MM.1S (cell line): Measurements from ENCODE around the gene PHF21A.
A peak's percentile ranks its signal among the peaks of the same experiment; 100 is the strongest.

Source experiments
- DNase-seq: peaks from one replicate; pipeline ENCODE4 v3.0.0-alpha.2; 2015
- H2AFZ ChIP-seq: fragments of 300-600 bp; sonication (generic); 2 replicates; pipeline ENCODE4 v1.6.0; 2016; ENCODE audit warnings: antibody characterized with exemption, low read length
- H3F3A ChIP-seq: fragments of 300-600 bp; sonication (generic); 2 replicates; pipeline ENCODE4 v1.6.1; 2016; ENCODE audit warnings: mild to moderate bottlenecking, antibody characterized with exemption, low read length, moderate library complexity, mixed read lengths; ENCODE audit not compliant: insufficient read depth
- H3K27ac ChIP-seq: fragments of 300-600 bp; sonication (generic); 2 replicates; pipeline ENCODE4 v1.5.1; 2016; ENCODE audit warnings: mild to moderate bottlenecking, low read length
- H3K27me3 ChIP-seq: fragments of 300-600 bp; sonication (generic); replicated peaks from 2 replicates; pipeline ENCODE4 v1.6.0; 2016; ENCODE audit warnings: low read length; ENCODE audit not compliant: insufficient read depth
- H3K36me3 ChIP-seq: fragments of 300-600 bp; sonication (generic); replicated peaks from 2 replicates; pipeline ENCODE4 v1.6.1; 2016; ENCODE audit warnings: mild to moderate bottlenecking, low read length, mixed read lengths; ENCODE audit not compliant: insufficient read depth
- H3K4me1 ChIP-seq: fragments of 300-600 bp; sonication (generic); 2 replicates; pipeline ENCODE4 v1.6.1; 2016; ENCODE audit warnings: low read length, mixed read lengths
- H3K4me2 ChIP-seq: fragments of 300-600 bp; sonication (generic); 2 replicates; pipeline ENCODE4 v1.6.0; 2016; ENCODE audit warnings: low read depth, low read length
- H3K4me3 ChIP-seq: fragments of 300-600 bp; sonication (generic); 2 replicates; pipeline ENCODE4 v1.5.1; 2016; ENCODE audit warnings: low read length, mixed read lengths
- H3K79me2 ChIP-seq: fragments of 300-600 bp; sonication (generic); 2 replicates; pipeline ENCODE4 v1.6.1; 2016; ENCODE audit warnings: mixed run types, low read length, mixed read lengths
- H3K9ac ChIP-seq: fragments of 300-600 bp; sonication (generic); 2 replicates; pipeline ENCODE4 v1.6.1; 2016; ENCODE audit warnings: low read length, mixed read lengths
- H3K9me2 ChIP-seq: fragments of 300-600 bp; sonication (generic); replicated peaks from 2 replicates; pipeline ENCODE4 v1.6.1; 2016; ENCODE audit warnings: mild to moderate bottlenecking, low read length, mixed read lengths; ENCODE audit not compliant: insufficient read depth
- H3K9me3 ChIP-seq: fragments of 300-600 bp; sonication (generic); replicated peaks from 2 replicates; pipeline ENCODE4 v1.6.1; 2016; ENCODE audit warnings: mild to moderate bottlenecking, low read length, mixed read lengths; ENCODE audit not compliant: insufficient read depth
- H4K20me1 ChIP-seq: fragments of 300-600 bp; sonication (generic); 2 replicates; pipeline ENCODE4 v1.6.1; 2016; ENCODE audit warnings: mild to moderate bottlenecking, low read length, moderate library complexity, mixed read lengths; ENCODE audit not compliant: insufficient read depth
- CTCF ChIP-seq: fragments of 300-600 bp; sonication (generic); IDR thresholded peaks from 2 replicates; pipeline ENCODE4 v1.5.1; 2016; ENCODE audit warnings: antibody characterized with exemption, low read length, mixed read lengths
- EZH2 ChIP-seq: fragments of 300-600 bp; sonication (generic); optimal IDR thresholded peaks from 2 replicates; pipeline ENCODE3; 2017; ENCODE audit warnings: low read depth, mild to moderate bottlenecking, antibody characterized with exemption, low read length, mixed read lengths
- EZH2phosphoT487 ChIP-seq: fragments of 300-600 bp; sonication (generic); IDR thresholded peaks from 2 replicates; pipeline ENCODE4 v1.6.1; 2018; ENCODE audit warnings: antibody characterized with exemption, low read length

PHF21A gene

GRCh38 chr11:46120346-46121300 is 631 bp downstream of the PHF21A start:
- Histone ChIP-seq H4K20me1 (no peaks in the 10 kb centered on the region), H3K79me2 (peaks cover 32% of the 10 kb centered on the region), H3K27me3 (no peaks in the 10 kb centered on the region), H2AFZ (peak overlapping the region; percentile 83), H3K4me1 (peaks cover 15% of the 10 kb centered on the region; the same call in 1 of the 2 replicates), H3K9me3 (no peaks in the 10 kb centered on the region), H3K4me2 (peak overlapping the region; percentile 82), H3K9me2 (no peaks in the 10 kb centered on the region), H3K4me3 (peak overlapping the region; percentile 73), H3K9ac (peak overlapping the region; percentile 52; the same call in 1 of the 2 replicates), H3K36me3 (no peaks in the 10 kb centered on the region), H3K27ac (peak overlapping the region; percentile 69; the same call in 1 of the 2 replicates), H3F3A (peaks cover 50% of the 10 kb centered on the region)
- no peak for TF ChIP-seq EZH2
- TF ChIP-seq EZH2phosphoT487, result no peak
- no peak for TF ChIP-seq CTCF
- peak; percentile 17 for DNase-seq

GRCh38 chr11:46119352-46120216 is 1.7 kb downstream of the PHF21A start:
- H3K9me2 ChIP-seq, result no peaks in the 10 kb centered on the region
- no peaks in the 10 kb centered on the region for H4K20me1 ChIP-seq
- TF ChIP-seq EZH2phosphoT487, result no peak
- TF ChIP-seq EZH2, result no peak
- TF ChIP-seq CTCF, result no peak
- peaks cover 24% of the 10 kb centered on the region for H3K4me1 ChIP-seq
- H3K36me3 ChIP-seq, result no peaks in the 10 kb centered on the region
- H3K4me3 ChIP-seq, result peak overlapping the region; percentile 65
- H3K79me2 ChIP-seq, result peaks cover 42% of the 10 kb centered on the region
- DNase-seq, result peak; percentile 79
- peak overlapping the region; percentile 72; the same call in 1 of the 2 replicates for H3K27ac ChIP-seq
- H3K9me3 ChIP-seq, result no peaks in the 10 kb centered on the region
- peak overlapping the region; percentile 39 for H2AFZ ChIP-seq
- H3K27me3 ChIP-seq, result no peaks in the 10 kb centered on the region
- H3K9ac ChIP-seq, result peak overlapping the region; percentile 46; the same call in 1 of the 2 replicates
- H3K4me2 ChIP-seq, result peak overlapping the region; percentile 60
- H3F3A ChIP-seq, result peaks cover 51% of the 10 kb centered on the region

GRCh38 chr11:46118702-46119351 is 2.4 kb downstream of the PHF21A start:
- H3K4me2 ChIP-seq, result peak overlapping the region; percentile 60
- peak overlapping the region; percentile 46; the same call in 1 of the 2 replicates for H3K9ac ChIP-seq
- peak overlapping the region; percentile 72; the same call in 1 of the 2 replicates for H3K27ac ChIP-seq
- H3K36me3 ChIP-seq, result no peaks in the 10 kb centered on the region
- DNase-seq, result no peak
- peaks cover 24% of the 10 kb centered on the region for H3K4me1 ChIP-seq
- H3K9me3 ChIP-seq, result no peaks in the 10 kb centered on the region
- peaks cover 50% of the 10 kb centered on the region for H3K79me2 ChIP-seq
- no peaks in the 10 kb centered on the region for H3K27me3 ChIP-seq
- H2AFZ ChIP-seq, result peak overlapping the region; percentile 39; the same call in 1 of the 2 replicates
- H3K9me2 ChIP-seq, result no peaks in the 10 kb centered on the region
- H3K4me3 ChIP-seq, result peak overlapping the region; percentile 65
- TF ChIP-seq EZH2phosphoT487 (no peak), CTCF (no peak), EZH2 (no peak)
- peaks cover 51% of the 10 kb centered on the region for H3F3A ChIP-seq
- H4K20me1 ChIP-seq, result no peaks in the 10 kb centered on the region
